ENCODE data around the gene MUC22. TPM values are rescaled to one million over a fixed set of nuclear protein-coding genes. Genes with fewer than 3 reads are reported as not detected.
"Not testable (repeated sequence)": the region's sequence is repeated elsewhere in the genome, so short reads cannot be mapped to it uniquely, and the experiment has no call there.

The MUC22 gene
- polyA plus RNA-seq, 1 donor (not counting 4 experiments of a cell fraction or from before 2014, with no cell fraction given) = not detected

- TF ChIP-seq CTCF (optimal IDR thresholded peaks at IDR 0.05 in 1 of 3, IDR thresholded peaks at IDR 0.05 in 1 of 3, conservative IDR thresholded peaks at IDR 0.05 in 1 of 3; ENCODE audit: extremely low read depth in 1 of 3, insufficient read depth in 2 of 3, low read length in 3 of 3) = no peak
- no peak for TF ChIP-seq EZH2 (IDR thresholded peaks at IDR 0.05; ENCODE audit: low read length)
- Histone ChIP-seq H3K4me3 (ENCODE audit: control insufficient read depth in 2 of 3, extremely low read depth in 1 of 3, insufficient read depth in 2 of 3, low read depth in 1 of 3, low read length in 3 of 3) (no peak overlapping the region), H3K36me3 (ENCODE audit: control insufficient read depth in 2 of 2, extremely low read depth in 1 of 2, insufficient read depth in 2 of 2, low read length in 2 of 2) (no peaks in the 10 kb centered on the region), H3K9ac (ENCODE audit: control insufficient read depth, extremely low read depth, insufficient read depth, low read length) (no peak overlapping the region), H3K27ac (ENCODE audit: control insufficient read depth, insufficient read depth, low read length) (no peak overlapping the region), H4K20me1 (ENCODE audit: control insufficient read depth, extremely low read depth, insufficient read depth, low read length) (no peaks in the 10 kb centered on the region), H3K9me1 (ENCODE audit: control insufficient read depth, extremely low read depth, insufficient read depth, low read length) (no peaks in the 10 kb centered on the region), H3K9me3 (ENCODE audit: control insufficient read depth, low read depth, low read length) (no peaks in the 10 kb centered on the region), H2AFZ (ENCODE audit: control insufficient read depth, low read length) (no peak overlapping the region), H3K4me2 (ENCODE audit: control insufficient read depth, extremely low read depth, insufficient read depth, low read depth, low read length) (no peak overlapping the region), H3K79me2 (ENCODE audit: control insufficient read depth, insufficient read depth, low read length) (no peaks in the 10 kb centered on the region), H3K4me1 (ENCODE audit: control insufficient read depth, extremely low read depth, insufficient read depth, low read length) (peaks cover 5% of the 10 kb centered on the region), H3K27me3 (ENCODE audit: control insufficient read depth, extremely low read depth, insufficient read depth, low read length) (no peaks in the 10 kb centered on the region)
- dilution Hi-C loops (cut with MboI; ENCODE audit: extremely low pct_ligation_motif_present, low sequenced_read_pairs) = no loop called here
- FAIRE-seq (no peak), DNase-seq (ENCODE audit: low read depth, low spot score) (no peak)
Observed at GRCh38 chr6:30966154-30966553, 44.1 kb upstream of the MUC22 start.

GRCh38 chr6:30969171-30969570 is 41.1 kb upstream of the MUC22 start:
- H3K4me1 ChIP-seq (ENCODE audit: control insufficient read depth, extremely low read depth, insufficient read depth, low read length); H3K9ac ChIP-seq (ENCODE audit: control insufficient read depth, extremely low read depth, insufficient read depth, low read length); H3K9me1 ChIP-seq (ENCODE audit: control insufficient read depth, extremely low read depth, insufficient read depth, low read length); H3K27me3 ChIP-seq (ENCODE audit: control insufficient read depth, extremely low read depth, insufficient read depth, low read length); H4K20me1 ChIP-seq (ENCODE audit: control insufficient read depth, extremely low read depth, insufficient read depth, low read length); H3K79me2 ChIP-seq (ENCODE audit: control insufficient read depth, insufficient read depth, low read length); H2AFZ ChIP-seq (ENCODE audit: control insufficient read depth, low read length); H3K4me3 ChIP-seq (ENCODE audit: control insufficient read depth in 2 of 3, extremely low read depth in 1 of 3, insufficient read depth in 2 of 3, low read depth in 1 of 3, low read length in 3 of 3); H3K27ac ChIP-seq (ENCODE audit: control insufficient read depth, insufficient read depth, low read length); dilution Hi-C loops (cut with MboI; ENCODE audit: extremely low pct_ligation_motif_present, low sequenced_read_pairs); H3K9me3 ChIP-seq (ENCODE audit: control insufficient read depth, low read depth, low read length); DNase-seq (ENCODE audit: low read depth, low spot score); FAIRE-seq; H3K4me2 ChIP-seq (ENCODE audit: control insufficient read depth, extremely low read depth, insufficient read depth, low read depth, low read length); H3K36me3 ChIP-seq (ENCODE audit: control insufficient read depth in 2 of 2, extremely low read depth in 1 of 2, insufficient read depth in 2 of 2, low read length in 2 of 2): not testable (repeated sequence)

DNA sequence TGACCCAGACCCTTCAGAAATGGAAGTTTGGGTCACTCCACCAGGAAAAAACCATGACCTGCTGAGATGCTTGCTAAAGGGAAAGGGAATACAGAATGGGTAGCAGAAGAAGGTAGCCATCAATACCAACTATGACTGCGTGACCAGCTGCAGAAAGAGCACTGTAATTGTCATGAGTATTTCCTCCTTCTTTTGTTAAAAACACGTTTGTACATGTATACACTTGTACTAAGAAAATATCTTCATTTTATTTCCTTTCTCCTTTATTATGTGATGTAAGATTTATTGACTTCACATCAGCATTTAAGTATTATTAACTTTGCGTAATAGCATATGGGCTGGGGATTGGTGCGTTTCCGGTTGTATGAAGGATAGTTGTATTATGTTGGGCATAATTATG is 39.3 kb upstream of the MUC22 start:
- dilution Hi-C loops (cut with MboI; ENCODE audit: extremely low pct_ligation_motif_present, low sequenced_read_pairs) = no loop called here
- H3K36me3 ChIP-seq (ENCODE audit: control insufficient read depth in 2 of 2, extremely low read depth in 1 of 2, insufficient read depth in 2 of 2, low read length in 2 of 2) = no peaks in the 10 kb centered on the region
- H4K20me1 ChIP-seq (ENCODE audit: control insufficient read depth, extremely low read depth, insufficient read depth, low read length) = no peaks in the 10 kb centered on the region
- H3K4me3 ChIP-seq (ENCODE audit: control insufficient read depth in 2 of 3, extremely low read depth in 1 of 3, insufficient read depth in 2 of 3, low read depth in 1 of 3, low read length in 3 of 3) = no peak overlapping the region
- H3K27me3 ChIP-seq (ENCODE audit: control insufficient read depth, extremely low read depth, insufficient read depth, low read length) = no peaks in the 10 kb centered on the region
- no peak overlapping the region for H3K4me2 ChIP-seq (ENCODE audit: control insufficient read depth, extremely low read depth, insufficient read depth, low read depth, low read length)
- H3K4me1 ChIP-seq (ENCODE audit: control insufficient read depth, extremely low read depth, insufficient read depth, low read length) = no peaks in the 10 kb centered on the region
- no peak overlapping the region for H2AFZ ChIP-seq (ENCODE audit: control insufficient read depth, low read length)
- H3K9me1 ChIP-seq (ENCODE audit: control insufficient read depth, extremely low read depth, insufficient read depth, low read length) = no peaks in the 10 kb centered on the region
- no peaks in the 10 kb centered on the region for H3K9me3 ChIP-seq (ENCODE audit: control insufficient read depth, low read depth, low read length)
- no peak overlapping the region for H3K9ac ChIP-seq (ENCODE audit: control insufficient read depth, extremely low read depth, insufficient read depth, low read length)
- no peak for TF ChIP-seq CTCF (optimal IDR thresholded peaks at IDR 0.05 in 1 of 3, IDR thresholded peaks at IDR 0.05 in 1 of 3, conservative IDR thresholded peaks at IDR 0.05 in 1 of 3; ENCODE audit: extremely low read depth in 1 of 3, insufficient read depth in 2 of 3, low read length in 3 of 3)
- no peak for TF ChIP-seq EZH2 (IDR thresholded peaks at IDR 0.05; ENCODE audit: low read length)
- DNase-seq (ENCODE audit: low read depth, low spot score) (no peak), FAIRE-seq (no peak)
- no peak overlapping the region for H3K27ac ChIP-seq (ENCODE audit: control insufficient read depth, insufficient read depth, low read length)
- no peaks in the 10 kb centered on the region for H3K79me2 ChIP-seq (ENCODE audit: control insufficient read depth, insufficient read depth, low read length)

All from keratinocyte (primary cell).